MM.1S (cell line): ENCODE results near the gene TRAF3.

Experiments used
- DNase-seq: peaks from one replicate; pipeline ENCODE4 v3.0.0-alpha.2; 2015
- H2AFZ ChIP-seq: fragments of 300-600 bp; sonication (generic); 2 replicates; pipeline ENCODE4 v1.6.0; 2016; ENCODE audit warnings: antibody characterized with exemption, low read length
- H3F3A ChIP-seq: fragments of 300-600 bp; sonication (generic); 2 replicates; pipeline ENCODE4 v1.6.1; 2016; ENCODE audit warnings: mild to moderate bottlenecking, antibody characterized with exemption, low read length, moderate library complexity, mixed read lengths; ENCODE audit not compliant: insufficient read depth
- H3K27ac ChIP-seq: fragments of 300-600 bp; sonication (generic); 2 replicates; pipeline ENCODE4 v1.5.1; 2016; ENCODE audit warnings: mild to moderate bottlenecking, low read length
- H3K27me3 ChIP-seq: fragments of 300-600 bp; sonication (generic); replicated peaks from 2 replicates; pipeline ENCODE4 v1.6.0; 2016; ENCODE audit warnings: low read length; ENCODE audit not compliant: insufficient read depth
- H3K36me3 ChIP-seq: fragments of 300-600 bp; sonication (generic); replicated peaks from 2 replicates; pipeline ENCODE4 v1.6.1; 2016; ENCODE audit warnings: mild to moderate bottlenecking, low read length, mixed read lengths; ENCODE audit not compliant: insufficient read depth
- H3K4me1 ChIP-seq: fragments of 300-600 bp; sonication (generic); 2 replicates; pipeline ENCODE4 v1.6.1; 2016; ENCODE audit warnings: low read length, mixed read lengths
- H3K4me2 ChIP-seq: fragments of 300-600 bp; sonication (generic); 2 replicates; pipeline ENCODE4 v1.6.0; 2016; ENCODE audit warnings: low read depth, low read length
- H3K4me3 ChIP-seq: fragments of 300-600 bp; sonication (generic); 2 replicates; pipeline ENCODE4 v1.5.1; 2016; ENCODE audit warnings: low read length, mixed read lengths
- H3K79me2 ChIP-seq: fragments of 300-600 bp; sonication (generic); 2 replicates; pipeline ENCODE4 v1.6.1; 2016; ENCODE audit warnings: mixed run types, low read length, mixed read lengths
- H3K9ac ChIP-seq: fragments of 300-600 bp; sonication (generic); 2 replicates; pipeline ENCODE4 v1.6.1; 2016; ENCODE audit warnings: low read length, mixed read lengths
- H3K9me2 ChIP-seq: fragments of 300-600 bp; sonication (generic); replicated peaks from 2 replicates; pipeline ENCODE4 v1.6.1; 2016; ENCODE audit warnings: mild to moderate bottlenecking, low read length, mixed read lengths; ENCODE audit not compliant: insufficient read depth
- H3K9me3 ChIP-seq: fragments of 300-600 bp; sonication (generic); replicated peaks from 2 replicates; pipeline ENCODE4 v1.6.1; 2016; ENCODE audit warnings: mild to moderate bottlenecking, low read length, mixed read lengths; ENCODE audit not compliant: insufficient read depth
- H4K20me1 ChIP-seq: fragments of 300-600 bp; sonication (generic); 2 replicates; pipeline ENCODE4 v1.6.1; 2016; ENCODE audit warnings: mild to moderate bottlenecking, low read length, moderate library complexity, mixed read lengths; ENCODE audit not compliant: insufficient read depth
- CTCF ChIP-seq: fragments of 300-600 bp; sonication (generic); IDR thresholded peaks from 2 replicates; pipeline ENCODE4 v1.5.1; 2016; ENCODE audit warnings: antibody characterized with exemption, low read length, mixed read lengths
- EZH2 ChIP-seq: fragments of 300-600 bp; sonication (generic); optimal IDR thresholded peaks from 2 replicates; pipeline ENCODE3; 2017; ENCODE audit warnings: low read depth, mild to moderate bottlenecking, antibody characterized with exemption, low read length, mixed read lengths
- EZH2phosphoT487 ChIP-seq: fragments of 300-600 bp; sonication (generic); IDR thresholded peaks from 2 replicates; pipeline ENCODE4 v1.6.1; 2018; ENCODE audit warnings: antibody characterized with exemption, low read length

The TRAF3 gene

DNA sequence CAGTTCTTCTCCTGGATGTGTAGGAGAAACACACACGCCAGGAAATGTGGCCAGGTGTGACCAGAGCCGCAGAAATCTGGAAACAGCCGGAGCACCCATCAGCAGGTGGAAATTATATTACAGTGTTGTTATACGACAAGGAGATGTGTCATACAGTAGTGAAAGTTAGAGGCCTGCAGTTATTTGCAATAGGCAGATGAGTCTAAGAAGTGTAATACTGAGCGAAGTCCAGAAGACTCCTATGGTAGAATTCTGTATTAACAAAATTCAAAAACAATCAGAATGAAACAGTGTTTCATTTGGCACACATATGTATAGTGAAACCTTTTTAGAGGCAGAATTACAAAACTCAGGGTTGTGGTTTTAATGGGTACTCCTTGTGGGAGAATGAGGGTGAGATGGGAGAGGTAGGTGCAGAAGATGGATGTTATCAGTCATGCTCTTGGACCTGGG lies 105.9 kb downstream of the TRAF3 start:
- no peak overlapping the region for H3K9ac ChIP-seq
- DNase-seq = no peak
- no peaks in the 10 kb centered on the region for H4K20me1 ChIP-seq
- H3K27me3 ChIP-seq = no peaks in the 10 kb centered on the region
- no peak overlapping the region for H2AFZ ChIP-seq
- H3K4me1 ChIP-seq = no peaks in the 10 kb centered on the region
- no peak overlapping the region for H3K27ac ChIP-seq
- TF ChIP-seq CTCF (no peak), EZH2 (no peak), EZH2phosphoT487 (no peak)
- no peaks in the 10 kb centered on the region for H3K36me3 ChIP-seq
- H3F3A ChIP-seq = no peaks in the 10 kb centered on the region
- H3K4me2 ChIP-seq = no peak overlapping the region
- H3K79me2 ChIP-seq = no peaks in the 10 kb centered on the region
- H3K4me3 ChIP-seq = no peak overlapping the region
- no peaks in the 10 kb centered on the region for H3K9me3 ChIP-seq
- H3K9me2 ChIP-seq = no peaks in the 10 kb centered on the region

GRCh38 chr14:102883554-102883953 lies 106.3 kb downstream of the TRAF3 start:
- Histone ChIP-seq H3K27ac (no peak overlapping the region), H3K79me2 (no peaks in the 10 kb centered on the region), H2AFZ (no peak overlapping the region), H4K20me1 (no peaks in the 10 kb centered on the region), H3K27me3 (no peaks in the 10 kb centered on the region), H3K9ac (no peak overlapping the region), H3K4me3 (no peak overlapping the region), H3K4me2 (no peak overlapping the region), H3K4me1 (no peaks in the 10 kb centered on the region), H3K9me2 (no peaks in the 10 kb centered on the region), H3F3A (no peaks in the 10 kb centered on the region), H3K9me3 (no peaks in the 10 kb centered on the region), H3K36me3 (no peaks in the 10 kb centered on the region)
- no peak for TF ChIP-seq CTCF
- no peak for TF ChIP-seq EZH2phosphoT487
- no peak for TF ChIP-seq EZH2
- DNase-seq = no peak

DNA sequence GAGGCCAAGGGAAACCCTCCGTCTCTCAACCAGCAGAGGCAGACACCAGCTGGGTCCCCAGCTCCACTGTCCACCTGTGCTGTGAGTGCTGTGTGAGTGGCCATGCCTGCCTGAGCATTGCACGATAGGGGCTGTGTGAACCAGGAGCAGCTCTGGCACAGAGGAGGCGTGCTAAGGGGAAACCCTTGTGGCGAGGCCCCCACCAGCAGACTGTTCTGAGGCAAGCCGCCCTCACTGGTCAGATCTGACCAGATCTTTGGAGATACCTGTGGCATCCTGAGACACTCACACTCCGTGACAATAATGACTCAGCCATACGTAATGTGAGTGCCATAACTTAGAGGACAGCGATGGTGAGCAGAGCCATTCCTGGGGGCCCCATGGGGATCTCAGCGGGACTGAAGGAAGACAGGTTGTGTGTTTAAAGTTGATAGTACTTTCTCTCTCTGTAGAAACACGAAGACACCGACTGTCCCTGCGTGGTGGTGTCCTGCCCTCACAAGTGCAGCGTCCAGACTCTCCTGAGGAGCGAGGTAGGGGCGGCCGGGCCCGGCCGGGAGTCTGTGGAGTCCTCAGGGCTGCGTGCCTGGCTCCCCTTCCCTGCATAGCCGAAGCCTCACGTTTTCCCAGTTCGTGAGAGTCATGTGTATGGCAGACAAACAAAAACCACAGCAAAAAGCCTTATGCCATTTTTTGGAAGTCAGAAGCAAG lies 108.6 kb downstream of the TRAF3 start:
- Histone ChIP-seq H3K79me2 (no peaks in the 10 kb centered on the region), H3F3A (no peaks in the 10 kb centered on the region), H2AFZ (no peak overlapping the region), H3K36me3 (no peaks in the 10 kb centered on the region), H3K9ac (no peak overlapping the region), H3K4me2 (no peak overlapping the region), H3K4me3 (no peak overlapping the region), H3K9me3 (no peaks in the 10 kb centered on the region), H3K27ac (no peak overlapping the region), H3K27me3 (no peaks in the 10 kb centered on the region), H3K9me2 (no peaks in the 10 kb centered on the region), H4K20me1 (no peaks in the 10 kb centered on the region), H3K4me1 (no peaks in the 10 kb centered on the region)
- no peak for TF ChIP-seq CTCF
- DNase-seq = no peak
